CD4-positive, alpha-beta T cell treated with Interleukin-4 for 1 hour (primary cell): Measurements from ENCODE around the gene TMEM203.
A peak's percentile ranks its signal among the peaks of the same experiment; 100 is the strongest.

ENCODE experiments used
- DNase-seq, 2 donors: peaks; one replicate each; pipeline ENCODE4 v3.0.0-alpha.2; 2020 to 2022

TMEM203 gene

DNA sequence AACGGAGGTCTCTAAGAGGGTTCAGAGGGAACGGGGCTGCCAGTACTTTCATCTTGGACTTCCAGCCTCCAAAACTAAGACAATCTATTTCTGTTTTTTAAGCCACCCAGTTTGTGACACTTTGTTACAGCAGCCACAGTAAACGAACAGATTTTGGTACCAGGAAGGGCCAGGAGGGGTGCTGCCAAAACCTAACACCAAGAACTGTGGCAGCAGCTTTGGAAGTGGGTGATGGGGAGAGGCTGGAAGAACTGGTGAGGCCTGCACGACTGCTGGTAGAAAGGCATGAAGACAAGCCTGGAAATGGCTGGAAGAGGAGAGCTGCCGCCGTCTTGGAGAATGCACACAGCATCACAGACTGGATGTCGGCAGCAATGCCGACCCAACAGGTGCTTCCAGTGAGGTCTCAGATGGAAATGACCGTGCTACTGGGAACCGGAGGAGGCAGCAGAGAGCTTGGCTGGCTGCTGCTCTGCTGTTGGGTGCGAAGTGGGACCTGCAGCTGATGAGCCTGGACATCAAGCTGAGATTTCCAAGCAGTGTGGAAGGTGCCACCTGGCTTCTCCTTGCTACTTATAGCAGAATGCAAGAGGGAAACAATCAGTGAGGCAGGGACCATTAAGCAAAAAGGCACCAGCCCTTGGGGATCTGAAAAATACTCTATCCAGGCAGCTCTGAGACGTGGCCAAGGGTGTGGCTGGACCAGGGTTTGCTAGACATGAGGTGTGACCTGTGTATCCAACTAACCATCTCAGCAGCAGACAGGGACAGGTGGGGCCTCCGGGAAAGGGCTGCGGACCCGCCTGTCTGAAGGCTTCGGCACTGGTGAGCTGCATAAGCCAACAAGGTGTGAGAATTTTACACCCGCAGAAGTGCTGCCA is 28.9 kb downstream of the TMEM203 start:
- DNase-seq = peak; percentile 24 to 29

- no peak for DNase-seq
Measured at GRCh38 chr9:137175345-137175961, 30.0 kb downstream of the TMEM203 start.

- DNase-seq = no peak
Measured at GRCh38 chr9:137174722-137175293, 30.6 kb downstream of the TMEM203 start.

DNA sequence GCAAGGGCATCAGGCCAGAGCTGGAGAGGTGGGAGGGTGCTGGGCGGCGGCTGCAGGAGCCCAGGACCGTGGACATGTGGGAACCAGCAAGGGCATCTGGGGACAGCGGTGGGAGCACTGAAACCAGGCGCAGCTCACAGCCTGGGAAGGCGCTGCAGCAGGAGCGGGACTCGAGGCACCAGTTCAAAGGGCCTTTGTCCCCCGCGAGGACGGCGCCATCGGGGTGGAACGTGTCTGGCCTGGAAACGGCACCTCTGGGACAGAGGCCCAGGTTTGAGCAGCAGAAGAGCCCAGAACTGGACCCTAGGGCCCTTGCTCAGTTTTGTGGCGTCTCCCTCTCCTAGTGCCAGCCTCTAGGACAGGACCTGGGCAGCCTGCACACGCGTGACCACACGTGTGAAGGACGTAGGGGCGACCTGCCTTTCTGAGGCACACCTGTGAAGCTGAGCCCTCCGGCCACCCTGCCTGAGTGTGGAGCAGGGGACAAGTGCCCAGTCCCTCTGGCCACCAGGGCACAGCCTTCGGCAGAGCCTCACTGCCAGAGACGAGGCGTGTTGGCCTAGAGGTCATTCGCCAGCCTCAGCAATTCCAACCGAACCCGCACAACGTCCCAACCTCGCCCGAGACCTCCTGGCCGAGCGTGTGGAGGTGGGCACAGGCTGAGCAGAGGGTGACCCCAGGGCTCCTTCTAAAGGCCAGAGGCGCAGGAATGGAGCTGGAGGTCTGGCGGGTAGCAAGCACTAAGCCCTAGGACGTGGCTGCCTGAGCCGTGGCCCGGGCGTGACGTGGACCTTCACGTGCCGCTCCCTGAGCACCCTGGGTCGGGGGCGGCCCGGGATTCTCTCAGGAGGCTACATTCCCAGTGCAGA is 31.4 kb downstream of the TMEM203 start:
- DNase-seq = no peak

DNA sequence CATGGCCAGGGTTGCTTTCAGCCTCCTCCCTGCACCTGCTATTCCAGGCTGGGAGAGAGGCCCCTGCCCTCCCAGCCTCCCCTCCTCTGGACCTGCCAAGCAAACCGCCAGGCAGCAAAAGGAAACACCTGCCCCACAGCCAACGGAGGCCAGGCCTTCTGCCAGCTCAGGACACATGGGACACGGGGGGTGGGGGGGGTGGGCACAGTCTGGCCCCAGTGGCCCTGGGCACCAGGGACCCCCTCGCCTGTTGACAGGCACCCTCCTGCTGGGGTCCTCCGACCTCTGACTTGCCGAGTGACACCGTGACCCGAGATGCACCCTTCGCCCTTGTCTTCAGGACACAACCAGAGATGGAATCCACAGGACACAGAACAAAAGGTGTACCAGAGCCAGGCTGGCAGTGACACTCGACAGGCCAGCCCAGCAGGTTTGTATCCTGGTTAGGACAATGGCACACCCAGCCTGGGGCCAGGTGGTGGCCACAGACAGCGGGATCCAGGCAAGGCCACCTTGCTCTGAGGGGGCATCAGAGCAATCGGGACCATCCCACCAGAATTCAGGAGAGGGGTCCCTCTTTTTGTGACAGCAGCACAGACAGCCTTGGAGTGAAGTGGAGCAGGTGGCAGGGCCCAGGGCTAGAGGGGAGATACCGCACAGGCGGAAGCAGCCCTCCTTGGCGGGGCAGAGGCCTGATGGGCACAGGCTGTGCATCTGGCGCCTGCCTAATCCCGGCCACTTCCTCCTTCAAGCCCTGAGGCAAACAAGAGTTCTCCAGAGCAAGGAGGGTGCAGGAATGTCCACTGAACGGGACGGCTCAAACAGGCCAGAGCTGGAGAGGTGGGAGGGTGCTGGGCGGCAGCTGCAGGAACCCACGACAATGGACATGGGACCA is 32.3 kb downstream of the TMEM203 start:
- no peak for DNase-seq

- no peak for DNase-seq
Measured at GRCh38 chr9:137171149-137171900, 34.1 kb downstream of the TMEM203 start.

DNA sequence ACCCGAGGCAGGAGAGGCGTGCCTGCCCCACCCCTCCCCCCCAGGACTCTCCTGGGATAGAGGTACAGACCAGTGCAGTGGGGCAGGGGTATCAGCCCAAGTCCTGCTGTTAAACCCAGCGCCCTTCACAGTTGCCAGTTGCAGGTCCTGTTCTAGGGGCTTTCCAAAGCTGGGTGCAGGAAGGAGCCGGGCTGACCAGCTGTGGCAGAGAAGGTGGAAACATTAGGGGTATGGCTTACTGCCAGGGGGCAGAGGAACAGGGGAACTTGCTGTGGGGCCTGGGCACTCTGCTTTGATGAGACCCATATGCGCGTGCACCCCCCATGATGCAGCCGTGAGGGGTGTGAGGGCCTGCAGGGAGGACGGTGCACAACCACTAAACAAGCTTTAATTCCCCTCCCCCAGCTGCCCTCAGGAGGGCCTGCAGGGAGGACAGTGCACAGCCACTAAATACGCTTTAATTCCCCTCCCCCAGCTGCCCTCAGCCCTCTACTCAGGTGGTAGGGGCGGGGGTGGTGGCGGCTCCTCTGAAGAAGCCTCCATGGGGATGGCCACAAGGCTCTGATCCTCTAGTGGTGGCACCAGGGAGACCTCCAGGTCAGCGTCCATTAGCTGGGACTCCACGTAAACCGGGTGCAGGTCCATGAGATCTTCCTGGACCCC is 34.8 kb downstream of the TMEM203 start:
- no peak for DNase-seq

DNA sequence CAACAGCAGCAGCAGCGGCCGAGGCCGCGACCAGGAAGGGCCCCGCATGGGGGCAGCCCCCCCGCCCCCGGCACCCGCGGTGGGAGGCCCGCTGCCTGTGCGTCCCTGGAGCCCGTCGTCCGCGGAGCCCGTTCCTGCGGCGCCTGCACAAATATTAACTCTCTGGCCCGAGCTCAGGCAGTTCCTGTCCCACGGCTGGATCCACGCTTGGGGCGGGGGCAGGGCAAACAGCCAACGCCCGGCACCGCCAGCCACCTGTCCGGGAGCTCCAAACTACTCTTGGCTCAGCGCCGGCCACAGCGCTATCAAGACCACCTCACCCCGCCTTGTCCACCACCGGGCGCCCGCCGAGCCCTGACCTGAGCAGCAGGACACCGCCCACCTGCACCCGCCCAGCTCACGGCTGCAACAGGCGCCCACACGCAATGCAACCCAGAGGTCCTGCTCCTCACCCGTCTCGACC is 35.5 kb downstream of the TMEM203 start, which contains the start of gene LRRC26:
Gene LRRC26, minus strand, starts transcription at position 156 of the 463 bp plus-strand sequence. Its CDS starts 108 bp downstream, at position 48.
- DNase-seq = no peak

DNA sequence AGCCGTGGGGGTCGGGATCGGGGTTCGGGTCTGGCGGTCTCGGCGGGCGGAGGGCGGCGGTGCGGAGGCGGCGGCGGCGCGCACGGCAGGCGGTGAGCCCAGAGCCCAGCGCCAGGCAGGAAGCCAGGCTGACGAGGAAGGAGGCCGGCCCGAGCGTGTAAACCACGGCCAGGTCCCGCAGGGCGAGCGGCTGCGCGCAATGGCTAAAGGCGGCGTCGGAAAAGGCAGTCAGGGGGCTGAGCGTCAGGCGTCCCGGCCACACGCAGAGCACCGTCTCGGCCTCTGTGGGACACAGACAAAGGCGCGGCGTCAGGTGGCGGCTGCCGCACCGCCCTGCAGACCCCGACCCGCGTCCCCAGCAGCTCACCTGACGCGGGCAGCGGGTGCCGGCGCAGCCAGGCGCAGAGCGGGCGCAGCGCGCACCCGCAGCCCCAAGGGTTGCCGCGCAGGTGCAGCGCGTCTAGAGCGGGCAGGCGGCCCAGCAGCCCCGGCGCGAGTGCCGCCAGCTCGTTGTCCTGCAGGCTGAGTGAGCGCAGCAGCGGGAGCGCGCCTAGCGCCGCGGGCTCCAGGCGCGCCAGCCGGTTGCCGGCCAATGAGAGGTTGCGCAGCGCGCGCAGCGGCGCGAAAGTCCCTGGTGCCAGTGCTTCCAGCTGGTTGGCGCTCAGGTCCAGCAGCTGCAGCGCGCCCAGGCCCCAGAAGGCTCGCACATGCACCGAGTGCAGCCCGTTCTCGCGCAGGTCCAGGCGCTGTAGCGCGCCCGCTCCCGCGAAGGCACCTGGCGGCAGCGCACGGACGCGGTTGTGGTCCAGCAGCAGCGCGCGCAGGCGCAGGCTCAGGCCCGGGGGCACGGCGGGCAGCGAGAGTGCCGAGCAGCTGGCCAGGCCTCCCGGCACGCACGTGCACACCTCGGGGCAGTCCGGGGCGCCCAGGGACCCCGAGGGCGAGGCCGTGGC is 36.3 kb downstream of the TMEM203 start:
- no peak for DNase-seq

DNA sequence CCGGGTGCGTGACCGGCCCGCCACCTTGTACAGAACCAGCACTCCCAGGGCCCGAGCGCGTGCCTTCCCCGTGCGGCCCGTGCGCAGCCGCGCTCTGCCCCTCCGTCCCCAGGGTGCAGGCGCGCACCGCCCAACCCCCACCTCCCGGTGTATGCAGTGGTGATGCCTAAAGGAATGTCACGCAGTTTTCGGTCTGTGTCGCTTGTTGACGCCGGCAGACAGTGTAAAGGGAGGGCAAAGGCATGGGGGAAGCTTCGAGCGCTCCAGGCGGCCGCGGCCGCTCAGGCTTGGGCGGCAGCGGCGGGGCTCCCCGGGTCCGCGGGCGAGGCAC is 36.9 kb downstream of the TMEM203 start:
- no peak for DNase-seq

DNA sequence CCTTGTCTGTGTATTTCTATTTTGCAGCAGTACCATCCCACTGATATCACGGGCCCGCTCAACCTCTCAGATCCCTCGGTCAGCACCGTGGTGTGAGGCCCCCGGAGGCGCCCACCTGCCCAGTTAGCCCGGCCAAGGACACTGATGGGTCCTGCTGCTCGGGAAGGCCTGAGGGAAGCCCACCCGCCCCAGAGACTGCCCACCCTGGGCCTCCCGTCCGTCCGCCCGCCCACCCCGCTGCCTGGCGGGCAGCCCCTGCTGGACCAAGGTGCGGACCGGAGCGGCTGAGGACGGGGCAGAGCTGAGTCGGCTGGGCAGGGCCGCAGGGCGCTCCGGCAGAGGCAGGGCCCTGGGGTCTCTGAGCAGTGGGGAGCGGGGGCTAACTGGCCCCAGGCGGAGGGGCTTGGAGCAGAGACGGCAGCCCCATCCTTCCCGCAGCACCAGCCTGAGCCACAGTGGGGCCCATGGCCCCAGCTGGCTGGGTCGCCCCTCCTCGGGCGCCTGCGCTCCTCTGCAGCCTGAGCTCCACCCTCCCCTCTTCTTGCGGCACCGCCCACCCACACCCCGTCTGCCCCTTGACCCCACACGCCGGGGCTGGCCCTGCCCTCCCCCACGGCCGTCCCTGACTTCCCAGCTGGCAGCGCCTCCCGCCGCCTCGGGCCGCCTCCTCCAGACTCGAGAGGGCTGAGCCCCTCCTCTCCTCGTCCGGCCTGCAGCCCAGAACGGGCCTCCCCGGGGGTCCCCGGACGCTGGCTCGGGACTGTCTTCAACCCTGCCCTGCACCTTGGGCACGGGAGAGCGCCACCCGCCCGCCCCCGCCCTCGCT is 37.5 kb downstream of the TMEM203 start:
- no peak for DNase-seq

DNA sequence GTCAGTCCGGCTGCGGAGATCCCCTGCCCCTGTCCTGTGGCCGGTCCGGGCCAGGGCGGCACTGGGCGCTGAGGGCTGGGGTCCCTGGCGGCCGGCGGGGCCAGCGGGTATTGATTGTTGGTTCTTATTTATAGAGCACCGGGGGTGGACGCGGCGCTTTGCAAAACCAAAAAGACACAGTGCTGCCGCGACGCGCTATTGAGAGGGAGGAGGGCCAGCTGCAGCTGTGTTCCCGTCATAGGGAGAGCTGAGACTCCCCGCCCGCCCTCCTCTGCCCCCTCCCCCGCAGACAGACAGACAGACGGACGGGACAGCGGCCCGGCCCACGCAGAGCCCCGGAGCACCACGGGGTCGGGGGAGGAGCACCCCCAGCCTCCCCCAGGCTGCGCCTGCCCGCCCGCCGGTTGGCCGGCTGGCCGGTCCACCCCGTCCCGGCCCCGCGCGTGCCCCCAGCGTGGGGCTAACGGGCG is 38.1 kb downstream of the TMEM203 start:
- DNase-seq = no peak

DNA sequence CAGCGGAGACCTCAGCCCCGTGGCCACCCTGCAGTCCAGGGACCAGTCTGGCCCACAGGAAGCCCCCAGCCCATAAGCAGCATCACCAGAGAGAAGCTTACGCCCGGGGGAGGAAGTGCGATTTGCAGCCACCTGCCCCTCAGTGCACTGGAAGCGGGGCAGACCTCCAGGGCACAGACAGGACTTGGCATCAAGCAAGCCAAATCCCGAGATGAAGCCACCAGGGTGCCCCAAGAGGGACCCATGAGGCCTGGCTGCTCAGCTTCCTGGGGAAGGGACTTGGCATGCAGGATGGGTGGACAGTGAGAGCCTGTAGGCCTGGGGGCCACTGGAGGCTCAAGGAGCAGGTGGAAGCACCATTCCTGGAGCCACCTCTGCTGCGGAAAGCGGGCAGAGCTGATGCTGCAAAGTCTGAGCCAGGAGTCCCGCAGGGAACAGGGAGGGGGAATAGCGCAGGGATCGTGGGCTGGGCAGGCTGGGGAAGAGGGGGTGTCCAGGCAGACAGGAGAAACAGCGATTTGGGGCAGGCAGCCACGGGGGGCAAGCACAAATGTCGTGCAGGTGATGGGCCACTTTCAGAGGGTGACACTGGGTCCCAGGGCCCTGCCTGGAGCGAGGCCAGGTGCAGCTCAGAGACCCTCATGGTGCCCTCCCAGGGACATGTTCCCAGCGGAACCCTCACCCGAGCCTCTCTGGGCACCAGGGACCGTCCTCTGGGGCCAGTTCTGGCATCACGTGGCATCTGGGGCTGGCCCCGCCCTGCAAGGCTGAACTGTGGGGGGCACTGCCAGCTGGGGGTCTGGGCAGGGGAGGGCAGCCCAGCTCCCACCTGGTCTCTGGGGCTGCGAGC is 38.8 kb downstream of the TMEM203 start:
- DNase-seq = no peak

DNA sequence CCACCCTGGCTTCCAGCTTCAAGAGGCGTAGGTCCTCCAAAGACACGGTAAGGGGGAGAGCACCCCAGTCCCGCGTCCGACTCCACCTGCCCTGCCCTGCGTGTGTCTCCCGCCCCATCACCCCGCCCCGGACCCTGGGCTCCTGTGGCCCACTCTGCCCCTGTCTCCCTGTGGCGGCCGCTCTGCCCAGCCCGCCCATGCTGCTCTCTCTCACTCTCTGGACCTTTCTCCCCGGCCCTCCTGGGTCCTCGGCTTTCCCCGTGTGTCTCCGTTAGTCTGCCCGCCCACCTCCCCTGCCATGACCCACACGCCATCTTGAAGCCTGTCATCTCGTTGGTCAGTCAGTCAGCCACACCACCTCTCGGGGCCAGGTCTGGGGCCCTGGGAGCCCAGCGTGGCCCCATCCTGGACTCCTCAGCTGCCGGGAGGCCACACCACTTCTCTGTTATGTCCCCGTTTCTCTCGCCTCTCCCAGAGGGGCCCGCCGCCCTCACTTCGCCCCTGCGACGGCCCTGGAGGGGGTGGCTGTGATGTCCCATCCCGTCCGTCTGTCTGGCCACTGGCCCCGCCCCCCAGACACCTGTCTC is 40.1 kb downstream of the TMEM203 start:
- DNase-seq = no peak

GRCh38 chr9:137164370-137165249 is 40.8 kb downstream of the TMEM203 start:
- no peak for DNase-seq

GRCh38 chr9:137163805-137164204 is 41.6 kb downstream of the TMEM203 start:
- no peak for DNase-seq
